A673 (cell line): ENCODE measurements around the gene PRKCB.

Experiments
- EZH2 ChIP-seq: fragments of 200-600 bp; sonication (generic); IDR thresholded peaks from 2 replicates; pipeline ENCODE4 v1.6.1; 2017; ENCODE audit warnings: borderline replicate concordance, low read depth, mild to moderate bottlenecking, mixed read lengths, antibody characterized with exemption, low read length; ENCODE audit not compliant: poor library complexity, severe bottlenecking
- TF ChIP-seq, protein P1 (sequence below): fragments of 300-800, 200-600 bp; sonication (generic); conservative IDR thresholded peaks from 2 replicates; pipeline ENCODE4 v1.5.1; 2017; ENCODE audit warnings: low read depth, mild to moderate bottlenecking, antibody characterized with exemption, low read length, moderate library complexity, mixed read lengths

DNA sequence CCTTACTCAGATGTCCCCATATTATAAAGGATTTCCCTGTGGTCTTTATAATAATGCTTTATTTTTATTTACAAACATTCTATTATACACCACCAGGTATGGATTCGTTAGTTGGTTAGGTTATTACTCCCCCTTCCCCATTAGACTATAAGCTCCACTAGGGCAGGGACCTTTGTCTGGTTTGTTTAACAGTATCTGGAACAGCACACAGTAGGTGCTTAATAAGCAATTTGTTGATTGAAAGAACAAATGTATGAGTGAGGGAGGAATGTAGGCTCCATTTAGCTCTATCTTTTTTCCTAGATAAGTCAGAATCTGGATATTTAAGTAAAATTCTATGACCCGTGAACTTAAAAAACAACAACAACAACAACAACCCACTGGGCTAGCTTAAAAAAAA, 2.3 kb upstream of the PRKCB start:
- TF ChIP-seq, protein P1, sequence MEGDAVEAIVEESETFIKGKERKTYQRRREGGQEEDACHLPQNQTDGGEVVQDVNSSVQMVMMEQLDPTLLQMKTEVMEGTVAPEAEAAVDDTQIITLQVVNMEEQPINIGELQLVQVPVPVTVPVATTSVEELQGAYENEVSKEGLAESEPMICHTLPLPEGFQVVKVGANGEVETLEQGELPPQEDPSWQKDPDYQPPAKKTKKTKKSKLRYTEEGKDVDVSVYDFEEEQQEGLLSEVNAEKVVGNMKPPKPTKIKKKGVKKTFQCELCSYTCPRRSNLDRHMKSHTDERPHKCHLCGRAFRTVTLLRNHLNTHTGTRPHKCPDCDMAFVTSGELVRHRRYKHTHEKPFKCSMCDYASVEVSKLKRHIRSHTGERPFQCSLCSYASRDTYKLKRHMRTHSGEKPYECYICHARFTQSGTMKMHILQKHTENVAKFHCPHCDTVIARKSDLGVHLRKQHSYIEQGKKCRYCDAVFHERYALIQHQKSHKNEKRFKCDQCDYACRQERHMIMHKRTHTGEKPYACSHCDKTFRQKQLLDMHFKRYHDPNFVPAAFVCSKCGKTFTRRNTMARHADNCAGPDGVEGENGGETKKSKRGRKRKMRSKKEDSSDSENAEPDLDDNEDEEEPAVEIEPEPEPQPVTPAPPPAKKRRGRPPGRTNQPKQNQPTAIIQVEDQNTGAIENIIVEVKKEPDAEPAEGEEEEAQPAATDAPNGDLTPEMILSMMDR, result no peak
- TF ChIP-seq EZH2, result no peak
